Measurements from ENCODE around the gene STXBP5L.

DNA sequence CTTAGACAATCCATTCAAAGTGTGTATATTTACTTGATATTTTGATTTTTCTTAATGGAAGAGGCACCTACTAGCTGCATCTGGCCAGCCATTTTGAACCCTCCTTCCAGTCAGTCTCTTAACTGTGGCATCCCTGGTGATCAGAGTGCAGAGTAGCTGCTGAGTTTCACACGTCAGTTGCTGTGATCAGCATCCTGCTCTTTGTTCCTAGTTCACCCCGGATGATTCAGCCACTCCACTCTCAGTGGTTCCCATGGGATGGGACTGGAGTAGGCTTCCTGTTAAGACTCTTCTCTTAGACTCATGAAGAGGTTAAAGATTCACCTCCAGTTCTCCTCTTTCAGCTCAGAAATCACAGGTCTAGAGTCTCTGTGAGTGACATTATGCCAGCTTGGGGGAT, 75.8 kb downstream of the STXBP5L start:
- TF ChIP-seq, protein P1, sequence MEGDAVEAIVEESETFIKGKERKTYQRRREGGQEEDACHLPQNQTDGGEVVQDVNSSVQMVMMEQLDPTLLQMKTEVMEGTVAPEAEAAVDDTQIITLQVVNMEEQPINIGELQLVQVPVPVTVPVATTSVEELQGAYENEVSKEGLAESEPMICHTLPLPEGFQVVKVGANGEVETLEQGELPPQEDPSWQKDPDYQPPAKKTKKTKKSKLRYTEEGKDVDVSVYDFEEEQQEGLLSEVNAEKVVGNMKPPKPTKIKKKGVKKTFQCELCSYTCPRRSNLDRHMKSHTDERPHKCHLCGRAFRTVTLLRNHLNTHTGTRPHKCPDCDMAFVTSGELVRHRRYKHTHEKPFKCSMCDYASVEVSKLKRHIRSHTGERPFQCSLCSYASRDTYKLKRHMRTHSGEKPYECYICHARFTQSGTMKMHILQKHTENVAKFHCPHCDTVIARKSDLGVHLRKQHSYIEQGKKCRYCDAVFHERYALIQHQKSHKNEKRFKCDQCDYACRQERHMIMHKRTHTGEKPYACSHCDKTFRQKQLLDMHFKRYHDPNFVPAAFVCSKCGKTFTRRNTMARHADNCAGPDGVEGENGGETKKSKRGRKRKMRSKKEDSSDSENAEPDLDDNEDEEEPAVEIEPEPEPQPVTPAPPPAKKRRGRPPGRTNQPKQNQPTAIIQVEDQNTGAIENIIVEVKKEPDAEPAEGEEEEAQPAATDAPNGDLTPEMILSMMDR (IDR thresholded peaks at IDR 0.05): no peak
- TF ChIP-seq POLR2A (IDR thresholded peaks at IDR 0.05; ENCODE audit: low read depth): no peak
- no peak for TF ChIP-seq POLR2AphosphoS5 (IDR thresholded peaks at IDR 0.05)
- TF ChIP-seq EP300 (IDR thresholded peaks at IDR 0.05): no peak

All from esophagus muscularis mucosa (tissue), 4 donors.